HG03066 (cell line): ENCODE measurements around the gene SCGB1C1.
"Not testable (repeated sequence)": the region's sequence is repeated elsewhere in the genome, so short reads cannot be mapped to it uniquely, and the experiment has no call there.

Experiments
- ATAC-seq: cut with Tn5 transposase; IDR thresholded peaks from one replicate; pipeline ENCODE4 v1.9.1; 2021; ENCODE audit warnings: low read depth; ENCODE audit not compliant: unreplicated experiment

SCGB1C1 gene

DNA sequence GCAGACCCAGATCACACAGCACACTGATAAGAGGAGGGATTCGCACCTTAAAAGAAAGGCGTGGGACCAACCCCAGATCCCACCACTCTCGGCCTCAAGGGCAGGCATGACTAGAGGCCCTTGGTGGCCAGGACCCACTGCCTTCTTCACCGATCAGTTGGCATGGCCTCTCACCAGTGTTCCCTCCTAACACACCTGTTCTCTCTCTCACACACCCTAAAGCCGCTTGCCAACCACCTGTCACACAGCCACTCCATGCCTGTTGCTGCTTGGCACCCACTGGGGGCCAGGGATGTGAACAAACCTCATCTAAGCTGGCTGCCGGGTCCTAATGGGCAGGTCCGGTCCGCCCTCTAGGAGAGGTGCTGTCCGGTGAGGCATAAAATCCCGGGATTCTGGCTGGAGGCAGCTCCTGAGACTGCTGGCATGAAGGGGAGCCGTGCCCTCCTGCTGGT is at the start of gene SCGB1C1:
Gene SCGB1C1, plus strand, starts transcription at position 405 of the 455 bp plus-strand sequence. Its CDS starts 22 bp downstream, at position 427.
- ATAC-seq: not testable (repeated sequence)

DNA sequence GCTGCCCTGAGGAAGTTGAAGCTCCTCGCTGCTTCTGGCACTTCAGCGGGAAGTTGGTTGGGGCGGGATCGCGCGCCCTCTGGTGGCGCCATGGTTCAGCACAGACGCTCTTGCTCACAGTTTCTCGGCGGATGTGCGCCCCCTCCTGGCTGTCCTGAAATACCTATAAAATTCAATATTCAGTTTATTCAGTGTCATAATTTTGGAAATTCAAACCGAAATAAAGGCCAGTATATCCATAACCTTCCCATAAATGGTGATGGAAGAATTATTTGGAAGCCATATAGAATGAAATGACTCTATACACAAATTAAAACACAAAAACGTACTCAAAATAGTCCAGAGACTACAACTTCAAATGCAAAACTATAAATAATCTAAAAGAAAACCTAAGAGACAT is 12.6 kb upstream of the SCGB1C1 start:
- not testable (repeated sequence) for ATAC-seq

DNA sequence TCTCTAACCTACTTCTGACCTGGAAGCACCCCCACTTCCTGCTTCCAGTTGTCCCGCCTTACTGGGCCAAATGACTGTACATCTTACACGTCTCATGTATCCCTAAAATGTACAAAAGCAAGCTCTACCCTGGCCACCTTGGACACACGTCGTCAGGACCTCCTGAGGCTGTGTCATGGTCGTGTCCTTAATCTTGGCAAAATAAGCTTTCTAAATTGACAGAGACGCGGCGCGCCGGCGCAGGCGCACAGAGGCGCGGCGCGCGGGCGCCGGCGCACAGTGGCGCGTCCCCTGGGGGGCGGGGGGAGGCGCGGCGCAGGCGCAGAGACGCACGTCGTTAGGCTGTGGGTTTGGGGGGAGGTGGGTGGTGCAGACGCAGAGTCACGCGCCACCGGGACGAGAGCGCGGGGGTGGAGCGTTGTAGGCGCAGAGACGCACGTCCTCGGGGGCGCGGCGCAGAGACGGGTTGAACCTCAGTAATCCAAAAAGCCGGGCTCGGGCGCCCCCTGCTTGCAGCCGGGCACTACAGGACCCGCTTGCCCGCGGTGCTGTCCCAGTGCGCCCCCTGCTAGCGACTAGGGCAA is 3.6 kb upstream of the SCGB1C1 start:
- ATAC-seq: not testable (repeated sequence)

GRCh38 chr11:189843-190311 is 3.0 kb upstream of the SCGB1C1 start:
- ATAC-seq: not testable (repeated sequence)

DNA sequence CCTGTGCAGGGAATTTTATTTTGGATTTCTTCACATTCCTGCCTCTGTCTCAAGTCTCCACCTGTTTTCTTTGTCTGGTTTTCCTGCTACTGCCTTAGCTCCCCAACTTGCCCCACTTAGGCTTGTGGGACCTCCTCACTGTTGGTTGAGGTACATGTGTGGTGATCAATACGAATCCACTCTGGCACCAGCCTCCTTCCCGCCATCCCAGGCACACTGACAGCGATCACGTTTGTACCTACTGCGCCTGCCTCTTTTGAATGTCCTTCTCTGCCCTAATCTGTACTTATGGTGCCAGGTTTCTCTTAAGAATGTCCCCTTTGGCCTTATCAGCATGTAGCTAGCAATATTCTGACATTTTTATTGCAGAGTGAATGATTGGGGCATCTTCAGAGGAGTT is 2.3 kb upstream of the SCGB1C1 start:
- ATAC-seq: not testable (repeated sequence)

DNA sequence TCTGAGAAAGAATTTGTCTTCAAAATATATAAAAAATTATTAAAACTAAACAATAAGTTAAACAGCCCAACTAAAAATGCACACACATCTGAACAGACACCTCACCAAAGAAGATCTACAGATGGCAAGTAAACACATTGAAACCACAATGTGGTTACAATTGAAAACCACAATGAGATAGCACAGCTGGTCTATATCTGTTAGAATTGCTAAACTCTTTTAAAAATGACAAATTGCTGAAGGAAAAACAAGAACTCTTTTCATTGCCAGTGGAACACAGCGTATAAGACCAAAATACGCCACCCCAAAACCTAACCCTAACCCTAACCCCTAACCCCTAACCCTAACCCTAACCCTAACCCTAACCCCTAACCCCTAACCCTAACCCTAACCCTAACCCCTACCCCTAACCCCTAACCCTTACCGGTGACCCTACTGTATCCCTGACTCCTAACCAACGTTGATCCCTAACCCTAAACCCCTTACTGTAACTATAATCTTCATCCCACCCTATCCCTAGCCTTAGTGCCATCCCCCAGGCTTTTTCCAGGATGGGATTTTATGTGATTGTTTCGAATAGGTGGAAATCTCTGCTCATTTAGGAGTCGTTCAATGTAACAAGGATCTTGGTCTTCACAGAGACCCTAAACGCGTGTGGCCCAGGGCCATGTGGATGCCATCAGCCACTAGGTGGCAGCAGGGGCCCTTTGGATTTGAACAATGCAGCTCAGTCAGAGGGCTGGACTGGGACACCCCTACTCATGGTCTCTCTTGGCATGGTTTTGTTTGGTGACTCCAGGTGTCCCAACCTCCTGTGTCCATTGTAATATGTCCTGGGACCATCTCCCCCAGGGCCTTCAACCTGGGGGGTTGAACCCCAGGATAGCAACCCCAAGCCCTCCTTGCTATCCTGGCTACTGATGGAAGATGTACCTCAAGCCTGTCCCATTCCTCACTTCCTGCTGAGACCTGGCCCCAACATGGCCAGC is 1.1 kb upstream of the SCGB1C1 start:
- not testable (repeated sequence) for ATAC-seq

DNA sequence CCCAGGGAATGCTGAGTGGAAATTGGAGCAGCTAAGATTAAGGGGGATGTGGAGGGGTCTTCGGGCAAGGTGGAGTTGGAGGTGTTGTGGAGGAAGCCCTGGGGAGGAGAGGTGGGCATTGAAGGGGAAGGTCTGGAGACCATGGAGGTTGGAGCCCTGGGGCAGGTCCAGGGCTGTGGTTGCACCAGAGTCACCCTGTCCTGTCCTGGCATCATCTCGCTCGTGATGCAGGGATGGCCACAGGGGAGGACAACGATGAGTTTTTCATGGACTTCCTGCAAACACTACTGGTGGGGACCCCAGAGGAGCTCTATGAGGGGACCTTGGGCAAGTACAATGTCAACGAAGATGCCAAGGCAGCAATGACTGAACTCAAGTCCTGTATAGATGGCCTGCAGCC is 603 bp downstream of the SCGB1C1 start:
- not testable (repeated sequence) for ATAC-seq

DNA sequence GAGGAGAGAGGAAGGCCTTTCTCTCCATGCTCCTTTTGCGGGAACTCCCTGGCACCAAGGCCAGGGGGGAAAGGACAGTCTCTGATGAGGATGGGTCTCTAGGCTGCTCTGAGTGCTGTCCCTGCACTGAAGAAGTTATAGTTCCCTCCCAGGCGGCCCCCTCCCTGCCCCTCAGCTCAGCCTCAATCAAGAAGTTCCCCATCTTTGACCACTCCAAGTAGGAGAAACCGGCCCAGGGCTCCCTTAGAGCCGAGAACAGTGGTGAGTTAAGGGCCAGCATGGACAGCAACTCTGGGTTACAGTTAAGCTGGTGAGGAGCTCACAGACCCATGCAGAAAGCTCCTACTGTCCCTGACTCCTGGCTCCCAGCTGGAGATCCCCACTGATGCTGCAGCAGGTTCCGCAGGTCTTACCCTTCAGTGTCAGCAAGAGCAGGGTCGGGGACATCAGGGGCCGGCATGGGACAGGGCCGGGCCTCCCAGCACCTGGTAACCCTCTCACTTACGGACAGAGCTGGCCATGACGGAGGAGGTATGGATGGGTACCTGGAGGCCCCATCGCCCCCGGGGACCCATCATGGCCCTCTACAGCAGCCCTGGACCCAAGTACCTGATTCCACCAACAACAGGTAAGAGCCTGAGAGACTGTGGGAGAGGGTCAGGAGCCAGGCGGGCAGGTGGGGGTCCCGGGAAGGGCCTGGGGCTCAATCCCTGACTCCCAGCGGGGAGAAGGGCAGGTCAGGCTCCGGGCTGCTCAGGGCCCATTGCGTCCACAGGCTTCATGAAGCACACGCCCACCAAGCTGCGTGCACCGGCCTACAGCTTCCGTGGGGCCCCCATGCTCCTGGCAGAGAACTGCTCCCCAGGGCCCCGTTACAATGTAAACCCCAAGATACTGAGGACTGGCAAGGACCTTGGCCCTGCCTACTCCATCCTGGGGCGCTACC is 4.2 kb downstream of the SCGB1C1 start:
- no peak for ATAC-seq

DNA sequence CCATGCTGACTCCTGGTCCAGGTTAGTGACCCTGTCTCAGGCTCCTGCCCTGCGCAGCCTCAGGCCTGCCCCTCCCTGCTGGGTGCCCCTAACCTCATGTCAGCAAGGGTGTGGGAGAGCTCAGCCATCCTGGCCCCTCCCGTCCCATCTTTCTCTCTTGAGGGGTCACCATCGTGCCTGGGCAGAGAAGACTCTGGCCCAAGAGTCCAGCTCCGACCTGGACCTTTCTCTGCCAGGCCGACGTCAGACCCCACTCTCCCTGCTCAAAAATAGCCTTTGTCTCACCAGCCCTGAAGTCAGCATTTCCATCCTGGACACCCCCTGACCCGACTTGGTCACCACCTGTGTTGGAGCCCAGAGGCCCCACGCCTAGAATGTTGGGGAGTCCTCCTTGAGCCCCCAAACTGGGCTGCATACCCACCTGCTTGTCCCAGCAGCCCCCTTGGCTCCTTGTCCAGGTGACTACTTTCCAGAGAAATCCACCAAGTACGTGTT is 4.9 kb downstream of the SCGB1C1 start:
- no peak for ATAC-seq

GRCh38 chr11:198236-198806 is 5.4 kb downstream of the SCGB1C1 start:
- no peak for ATAC-seq

DNA sequence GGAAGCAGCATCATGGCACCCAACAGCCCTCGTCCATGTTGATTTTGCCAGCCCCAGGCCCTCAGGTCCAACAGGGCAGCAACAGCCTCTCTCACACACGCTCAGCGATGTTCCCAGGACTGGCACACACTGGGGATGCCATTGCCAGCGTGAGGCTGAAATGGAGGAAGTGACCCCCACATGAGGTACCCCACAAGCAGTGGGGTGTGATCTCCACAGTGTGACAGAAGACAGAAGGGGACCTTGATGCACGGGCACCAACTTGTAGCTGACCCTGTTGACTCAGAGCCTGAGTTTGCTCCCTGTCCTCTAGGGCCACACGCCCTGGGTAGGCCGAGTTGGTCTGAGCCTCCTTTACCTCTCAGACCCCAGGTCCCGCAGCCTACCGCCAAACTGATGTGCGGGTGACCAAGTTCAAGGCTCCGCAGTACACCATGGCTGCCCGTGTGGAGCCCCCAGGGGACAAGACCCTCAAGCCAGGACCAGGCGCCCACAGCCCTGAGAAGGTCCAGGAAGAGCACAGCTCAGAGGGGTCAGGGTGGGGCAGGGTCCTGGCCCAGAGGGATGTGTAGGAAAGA is 6.2 kb downstream of the SCGB1C1 start:
- ATAC-seq: no peak

- no peak for ATAC-seq
Measured at GRCh38 chr11:199782-200181, 6.9 kb downstream of the SCGB1C1 start.

DNA sequence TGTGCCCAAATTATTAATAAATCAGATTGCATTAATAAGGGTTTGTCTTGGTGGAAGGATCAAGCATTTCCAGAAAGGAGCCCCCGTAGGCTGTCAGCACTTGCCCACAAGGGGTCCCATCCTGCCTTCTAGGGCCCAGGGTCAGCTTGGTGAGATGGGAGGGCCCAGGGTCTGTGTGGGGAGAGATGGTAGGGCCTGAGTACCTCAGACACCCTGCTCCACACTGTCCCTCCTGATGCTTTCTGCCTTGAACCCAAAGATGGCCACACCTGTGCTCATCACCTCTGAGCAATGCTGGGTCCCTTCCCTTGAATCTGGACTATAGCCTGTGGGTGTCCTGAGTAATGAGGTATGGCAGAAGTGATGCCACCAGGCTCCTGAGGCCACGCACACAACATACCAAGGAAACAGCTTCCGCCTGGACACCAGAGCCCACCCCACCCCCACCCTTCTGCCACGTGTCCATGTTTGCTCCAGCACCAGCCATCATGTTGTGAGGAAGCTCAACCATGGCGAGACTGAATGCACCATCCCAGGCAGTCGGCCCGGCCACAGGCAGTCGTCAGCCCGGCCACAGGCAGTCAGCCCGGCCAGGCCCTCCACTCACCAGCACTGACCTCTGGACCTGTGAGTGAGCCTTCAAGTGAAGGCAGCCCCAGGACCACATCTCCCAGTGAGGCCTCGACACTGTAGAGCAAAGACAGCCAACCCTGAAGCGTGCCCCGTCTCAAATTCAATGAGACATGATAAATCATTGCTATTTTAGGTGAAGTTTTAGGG is 7.5 kb downstream of the SCGB1C1 start:
- ATAC-seq: no peak

- ATAC-seq: no peak
Measured at GRCh38 chr11:201966-202365, 9.1 kb downstream of the SCGB1C1 start.

- no peak for ATAC-seq
Measured at GRCh38 chr11:202490-202889, 9.6 kb downstream of the SCGB1C1 start.

DNA sequence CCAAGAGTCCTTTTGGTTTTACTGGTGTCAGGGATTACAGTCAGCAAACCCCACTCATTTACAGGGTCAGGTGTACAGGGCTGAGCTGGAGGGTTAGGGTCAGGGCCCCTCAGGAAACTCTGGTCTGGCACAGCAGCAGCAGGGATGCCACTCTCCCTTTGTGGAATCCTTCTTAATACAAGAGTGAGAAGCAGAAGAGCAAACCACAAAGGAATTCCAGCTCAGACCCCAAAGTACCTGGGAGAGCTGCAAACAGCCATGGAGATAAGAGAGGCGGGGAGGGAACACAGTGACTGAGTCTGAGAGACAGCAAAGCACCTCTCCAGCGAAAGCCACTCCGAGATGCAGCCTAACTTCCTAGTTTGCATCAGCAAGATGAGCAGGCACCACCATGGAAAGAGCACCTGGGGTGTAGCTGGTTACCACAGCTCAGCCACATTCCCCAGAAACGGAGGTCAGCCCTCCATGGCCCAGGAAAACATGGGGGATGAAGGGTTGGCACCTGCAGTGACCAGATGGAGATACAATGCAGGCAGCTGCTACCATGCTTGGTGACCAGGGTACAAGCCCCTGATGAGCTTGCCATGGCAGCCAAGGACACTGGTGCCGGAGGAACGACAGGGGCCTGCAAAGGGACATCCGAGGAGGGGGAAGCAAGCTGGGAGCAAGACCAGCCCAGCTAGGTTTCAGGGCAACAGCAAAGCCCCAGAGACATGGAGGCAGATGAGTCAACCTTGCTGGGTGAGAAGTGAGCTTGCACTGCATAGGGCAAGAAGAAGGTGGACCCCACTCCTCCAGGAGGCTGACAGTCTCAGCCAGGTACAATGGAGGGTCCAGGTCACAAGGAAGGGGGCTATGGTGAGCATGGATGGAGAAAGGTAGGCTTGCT is 10.4 kb downstream of the SCGB1C1 start:
- no peak for ATAC-seq

DNA sequence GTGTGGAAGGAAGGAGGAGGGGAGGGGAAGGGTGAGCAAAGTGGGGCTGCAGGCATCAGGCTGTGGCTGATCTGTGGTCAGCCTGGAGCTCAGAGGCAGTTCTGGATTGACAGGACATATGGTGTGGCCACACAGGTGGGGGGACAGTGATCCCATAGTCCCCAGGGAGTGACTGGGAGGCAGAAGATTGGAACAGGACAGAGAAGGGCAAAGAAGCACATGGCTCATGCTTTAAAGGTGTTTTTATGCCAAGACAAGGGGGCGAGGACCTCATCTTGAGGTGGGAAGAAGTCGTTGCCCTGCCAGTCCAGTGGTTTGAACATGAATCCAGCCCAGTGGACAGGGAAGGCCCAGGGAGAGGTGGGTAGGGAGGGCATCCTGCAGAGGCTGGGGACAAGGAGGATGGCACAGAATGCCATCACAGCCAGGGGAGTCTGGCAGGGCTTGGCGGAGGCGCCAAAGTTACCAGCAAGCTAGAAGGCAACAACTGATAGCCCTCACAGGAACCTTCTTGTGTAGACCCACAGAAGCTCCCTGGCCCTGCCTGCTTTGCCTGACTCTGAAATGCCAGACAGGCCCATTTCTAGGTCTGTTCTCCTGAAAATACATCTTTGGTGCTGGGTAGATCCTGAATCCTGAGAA is 11.2 kb downstream of the SCGB1C1 start:
- ATAC-seq: no peak
